Measurements from ENCODE around the gene GLUD1. TPM values are rescaled to one million over a fixed set of nuclear protein-coding genes. Genes with fewer than 3 reads are reported as not detected.
A peak's percentile ranks its signal among the peaks of the same experiment; 100 is the strongest.

Gene GLUD1
- total RNA-seq, 2 experiments from 2014 or later = 98.5 to 109 TPM

DNA sequence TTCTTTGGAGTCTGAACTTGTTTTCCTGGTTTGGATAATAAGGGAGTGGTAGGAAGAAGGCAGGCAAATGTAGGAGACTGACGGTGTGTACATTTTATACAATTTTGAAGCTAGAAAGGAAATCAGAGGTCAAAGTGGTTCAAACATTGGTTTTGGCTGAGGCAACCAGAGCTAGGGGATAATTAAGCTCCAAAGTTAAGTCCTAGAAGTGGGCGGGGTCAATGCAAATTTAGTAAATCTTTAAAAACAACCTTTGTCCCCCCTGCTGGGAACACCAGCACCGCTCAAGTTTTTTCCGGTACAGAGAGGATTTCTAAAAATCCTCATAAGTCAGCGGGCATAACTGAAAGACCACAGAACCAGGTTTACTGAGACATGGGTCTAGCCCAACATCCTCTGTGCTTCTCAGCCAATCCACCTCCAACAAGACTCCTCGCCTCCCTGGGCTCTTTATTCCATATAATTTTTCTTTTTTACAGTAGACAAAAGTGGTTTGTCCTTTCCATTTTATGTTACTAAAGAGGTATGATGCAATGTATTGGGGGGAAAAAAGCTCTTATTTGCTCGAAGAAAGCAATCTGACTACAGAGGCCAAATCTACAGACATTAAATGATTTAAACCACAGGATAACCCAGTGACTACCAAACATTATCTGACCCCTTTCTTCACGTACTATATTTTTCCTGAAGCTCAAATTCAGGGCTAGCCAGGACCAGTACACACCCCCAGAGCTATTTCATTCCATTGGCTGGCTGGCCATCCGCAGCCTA lies 1.6 kb downstream of the GLUD1 start:
- Histone ChIP-seq H3K4me3 (ENCODE audit: low read depth, low read length, poor library complexity, severe bottlenecking) (peak overlapping the region; percentile 92), H2AFZ (ENCODE audit: low read length) (no peak overlapping the region), H3K4me2 (ENCODE audit: low read length) (peak overlapping the region; percentile 89), H4K20me1 (ENCODE audit: insufficient read depth, low read length) (peaks cover 28% of the 10 kb centered on the region), H3K9me3 (ENCODE audit: low read length) (no peaks in the 10 kb centered on the region), H3K27ac (ENCODE audit: low read depth, low read length, poor library complexity, severe bottlenecking) (peak overlapping the region; percentile 78), H3K36me3 (ENCODE audit: insufficient read depth, low read length) (peaks cover 44% of the 10 kb centered on the region), H3K4me1 (ENCODE audit: insufficient read depth, low read length, poor library complexity, severe bottlenecking) (peaks cover 44% of the 10 kb centered on the region), H3K79me2 (ENCODE audit: insufficient read depth, low read depth, low read length) (peaks cover 76% of the 10 kb centered on the region), H3K9me2 (ENCODE audit: insufficient read depth, low read length) (no peaks in the 10 kb centered on the region)
- ChIA-PET CTCF (ENCODE audit: unreplicated experiment) (no interaction called here), POLR2A (interaction anchor here (0.5 to 2.1 kb wide), 6 partner anchors 9 to 116 kb away, joined by 3 to 7 read pairs (median 4); no protein-coding TSS in a partner anchor)
- TSS peak; percentile 54 for BruUV-seq (replicated peaks)
- peak; percentile 54 for DNase-seq (ENCODE audit: low spot score)
- intact Hi-C loops (cut with micrococcal nuclease; ENCODE audit: unreplicated experiment) = loop anchor here (10.0 kb wide), 3 partner anchors 698 to 1902 kb away; partner anchors contain the start of genes FAS and STAMBPL1
- TF ChIP-seq, protein P1, sequence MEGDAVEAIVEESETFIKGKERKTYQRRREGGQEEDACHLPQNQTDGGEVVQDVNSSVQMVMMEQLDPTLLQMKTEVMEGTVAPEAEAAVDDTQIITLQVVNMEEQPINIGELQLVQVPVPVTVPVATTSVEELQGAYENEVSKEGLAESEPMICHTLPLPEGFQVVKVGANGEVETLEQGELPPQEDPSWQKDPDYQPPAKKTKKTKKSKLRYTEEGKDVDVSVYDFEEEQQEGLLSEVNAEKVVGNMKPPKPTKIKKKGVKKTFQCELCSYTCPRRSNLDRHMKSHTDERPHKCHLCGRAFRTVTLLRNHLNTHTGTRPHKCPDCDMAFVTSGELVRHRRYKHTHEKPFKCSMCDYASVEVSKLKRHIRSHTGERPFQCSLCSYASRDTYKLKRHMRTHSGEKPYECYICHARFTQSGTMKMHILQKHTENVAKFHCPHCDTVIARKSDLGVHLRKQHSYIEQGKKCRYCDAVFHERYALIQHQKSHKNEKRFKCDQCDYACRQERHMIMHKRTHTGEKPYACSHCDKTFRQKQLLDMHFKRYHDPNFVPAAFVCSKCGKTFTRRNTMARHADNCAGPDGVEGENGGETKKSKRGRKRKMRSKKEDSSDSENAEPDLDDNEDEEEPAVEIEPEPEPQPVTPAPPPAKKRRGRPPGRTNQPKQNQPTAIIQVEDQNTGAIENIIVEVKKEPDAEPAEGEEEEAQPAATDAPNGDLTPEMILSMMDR (conservative IDR thresholded peaks at IDR 0.05; ENCODE audit: low read length) = no peak
- TF ChIP-seq EZH2phosphoT487 (IDR thresholded peaks at IDR 0.05; ENCODE audit: borderline replicate concordance, low read depth, low read length) = no peak

DNA sequence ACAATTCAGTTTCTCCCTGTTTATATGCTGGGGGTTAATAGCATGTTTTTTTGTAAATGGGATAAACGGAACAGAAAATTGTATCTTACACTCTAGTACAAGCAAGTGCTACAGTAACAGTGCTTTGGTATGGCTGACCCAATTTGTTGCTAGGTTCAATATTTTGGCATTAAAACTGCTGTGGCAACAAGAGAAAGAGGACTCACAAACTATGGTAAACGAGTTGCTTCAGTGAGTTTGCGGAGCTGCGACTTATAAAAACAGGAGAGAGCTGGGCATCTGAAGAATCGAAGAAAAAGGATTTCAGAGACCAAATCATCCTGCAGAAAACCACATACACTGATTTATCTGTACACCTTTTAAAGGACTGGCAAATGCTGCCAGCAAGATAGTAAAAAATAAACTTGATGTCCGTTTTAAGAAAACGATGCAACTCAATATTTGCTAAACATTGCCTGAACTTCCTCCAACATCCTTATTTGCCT lies 2.2 kb downstream of the GLUD1 start:
- intact Hi-C loops (cut with micrococcal nuclease; ENCODE audit: unreplicated experiment) = loop anchor here (10.0 kb wide), 3 partner anchors 698 to 1902 kb away; partner anchors contain the start of genes FAS and STAMBPL1
- ChIA-PET CTCF (ENCODE audit: unreplicated experiment) (no interaction called here), POLR2A (interaction anchor here (1.0 to 2.1 kb wide), 4 partner anchors 9 to 25 kb away, joined by 3 to 7 read pairs (median 5); no protein-coding TSS in a partner anchor)
- peak; percentile 5 for DNase-seq (ENCODE audit: low spot score)
- BruUV-seq (replicated peaks) = no TSS peak
- H3K9me3 ChIP-seq (ENCODE audit: low read length) = no peaks in the 10 kb centered on the region
- H3K4me3 ChIP-seq (ENCODE audit: low read depth, low read length, poor library complexity, severe bottlenecking) = peak overlapping the region; percentile 92
- H3K36me3 ChIP-seq (ENCODE audit: insufficient read depth, low read length) = peaks cover 46% of the 10 kb centered on the region
- H2AFZ ChIP-seq (ENCODE audit: low read length) = no peak overlapping the region
- peak overlapping the region; percentile 89 for H3K4me2 ChIP-seq (ENCODE audit: low read length)
- peaks cover 81% of the 10 kb centered on the region for H3K79me2 ChIP-seq (ENCODE audit: insufficient read depth, low read depth, low read length)
- H3K9me2 ChIP-seq (ENCODE audit: insufficient read depth, low read length) = no peaks in the 10 kb centered on the region
- peaks cover 38% of the 10 kb centered on the region for H3K4me1 ChIP-seq (ENCODE audit: insufficient read depth, low read length, poor library complexity, severe bottlenecking)
- no peak overlapping the region for H3K27ac ChIP-seq (ENCODE audit: low read depth, low read length, poor library complexity, severe bottlenecking)
- peaks cover 28% of the 10 kb centered on the region for H4K20me1 ChIP-seq (ENCODE audit: insufficient read depth, low read length)
- TF ChIP-seq, protein P1 (conservative IDR thresholded peaks at IDR 0.05; ENCODE audit: low read length) = no peak
- no peak for TF ChIP-seq EZH2phosphoT487 (IDR thresholded peaks at IDR 0.05; ENCODE audit: borderline replicate concordance, low read depth, low read length)
